K562 (cell line): ENCODE data around the gene RMC1. TPM values are rescaled to one million over a fixed set of nuclear protein-coding genes. Genes with fewer than 3 reads are reported as not detected.

Experiments used
- ARID1B ChIP-seq: fragments of 450-650 bp; IDR thresholded peaks from 2 replicates; pipeline ENCODE4 v1.6.1; 2016; ENCODE audit warnings: antibody characterized with exemption, mild to moderate bottlenecking, inconsistent platforms
- ARNT ChIP-seq, 2 experiments: fragments of 450-650 bp; IDR thresholded peaks; 2 replicates each; pipeline ENCODE4 v1.6.1; 2016; ENCODE audit warnings: mild to moderate bottlenecking in 1 of 2
- CGGBP1 ChIP-seq: fragments of 250-450 bp; sonication (Bioruptor Pico); IDR thresholded peaks from 2 replicates; pipeline ENCODE4 v1.9.0; 2021; ENCODE audit warnings: mild to moderate bottlenecking
- CREBBP ChIP-seq: IDR thresholded peaks from one replicate; pipeline ENCODE4 v1.6.1; 2012; ENCODE audit warnings: low read depth, mild to moderate bottlenecking, control low read depth, inconsistent platforms, low read length
- CREM ChIP-seq: IDR thresholded peaks from 2 replicates; pipeline ENCODE4 v1.6.1; 2014; ENCODE audit warnings: antibody characterized with exemption, low read depth
- FOXK2 ChIP-seq, 2 experiments: fragments of 450-650 bp; IDR thresholded peaks in 1 of 2; conservative IDR thresholded peaks in 1 of 2; 2 replicates each; pipeline ENCODE4 v1.6.1; 2016; ENCODE audit warnings: low read depth in 2 of 2, mild to moderate bottlenecking in 1 of 2
- HDAC1 ChIP-seq, 2 experiments: fragments of 450-650 bp; IDR thresholded peaks; 2 replicates each; pipeline ENCODE4 v1.6.1; 2016 to 2017; ENCODE audit warnings: inconsistent platforms in 1 of 2, mild to moderate bottlenecking in 1 of 2, moderate library complexity in 1 of 2
- HINFP ChIP-seq: fragments of 450-650 bp; conservative IDR thresholded peaks from 2 replicates; pipeline ENCODE4 v1.6.1; 2016; ENCODE audit warnings: missing genetic modification characterization, low read depth, mild to moderate bottlenecking, control low read depth, missing compliant biosample characterization
- HMGN3 ChIP-seq: IDR thresholded peaks from 2 replicates; pipeline ENCODE4 v1.6.1; 2011; ENCODE audit warnings: borderline replicate concordance, low read depth, mild to moderate bottlenecking, mixed read lengths, low read length; ENCODE audit not compliant: insufficient read length; ENCODE audit errors: extremely low read depth
- JUN ChIP-seq, 2 experiments: sonication (generic) in 1 of 2; formaldehyde crosslinking in 1 of 2; IDR thresholded peaks; 2 replicates each; pipeline versions ENCODE4 v1.6.1 to v1.8.0; 2012 to 2022; ENCODE audit warnings: borderline replicate concordance in 2 of 2, mild to moderate bottlenecking in 2 of 2, improper control_type of control experiment in 1 of 2, low read depth in 1 of 2, low read length in 1 of 2, missing genetic modification reagents in 1 of 2
- JUND ChIP-seq, 2 experiments: IDR thresholded peaks; 2 replicates in 1 of 2; 3 replicates in 1 of 2; pipeline ENCODE4 v1.6.1; 2011; ENCODE audit warnings: borderline replicate concordance in 2 of 2, low read depth in 2 of 2, low read length in 2 of 2, improper control_type of control experiment in 1 of 2, missing biosample characterization in 1 of 2, missing genetic modification characterization in 1 of 2, missing genetic modification reagents in 1 of 2
- MAFK ChIP-seq: IDR thresholded peaks from 2 replicates; pipeline ENCODE4 v1.6.1; 2011; ENCODE audit warnings: low read length, improper control_type of control experiment
- MIER1 ChIP-seq: fragments of 450-650 bp; IDR thresholded peaks from 2 replicates; pipeline ENCODE4 v1.6.1; 2016; ENCODE audit warnings: antibody characterized with exemption, mild to moderate bottlenecking, low read depth
- MTA1 ChIP-seq: fragments of 450-650 bp; IDR thresholded peaks from 2 replicates; pipeline ENCODE4 v1.6.1; 2017; ENCODE audit warnings: borderline replicate concordance
- MTA2 ChIP-seq: fragments of 450-650 bp; IDR thresholded peaks from 2 replicates; pipeline ENCODE4 v1.6.1; 2016; ENCODE audit warnings: low read depth
- PHB2 ChIP-seq: fragments of 450-650 bp; IDR thresholded peaks from 2 replicates; pipeline ENCODE4 v1.6.1; 2017; ENCODE audit warnings: low read depth
- PKNOX1 ChIP-seq: fragments of 450-650 bp; IDR thresholded peaks from 2 replicates; pipeline ENCODE4 v1.6.1; 2016
- PURB ChIP-seq: sonication (generic); formaldehyde crosslinking; IDR thresholded peaks from 2 replicates; pipeline ENCODE4 v1.9.0; 2021; ENCODE audit warnings: low read depth, mild to moderate bottlenecking, missing genetic modification reagents
- SMARCA4 ChIP-seq: fragments of 450-650 bp; IDR thresholded peaks from 2 replicates; pipeline ENCODE4 v1.6.1; 2016
- SMARCE1 ChIP-seq: fragments of 450-650 bp; IDR thresholded peaks from 2 replicates; pipeline ENCODE4 v1.7.1; 2016; ENCODE audit warnings: mild to moderate bottlenecking
- TCFL5 ChIP-seq: fragments of 250-450 bp; sonication (Bioruptor Pico); conservative IDR thresholded peaks from 2 replicates; pipeline ENCODE4 v1.6.1; 2021; ENCODE audit warnings: mild to moderate bottlenecking, moderate library complexity, matching md5 sums
- TEAD4 ChIP-seq, 2 experiments: sonication (generic) in 1 of 2; formaldehyde crosslinking in 1 of 2; IDR thresholded peaks; 2 replicates each; pipeline versions ENCODE4 v1.6.1 to v1.8.0; 2012 to 2022; ENCODE audit warnings: borderline replicate concordance in 1 of 2, inconsistent platforms in 1 of 2, low read length in 1 of 2, mild to moderate bottlenecking in 1 of 2, missing genetic modification reagents in 1 of 2
- ZBTB2 ChIP-seq: fragments of 450-650 bp; IDR thresholded peaks from 2 replicates; pipeline ENCODE4 v1.6.1; 2016; ENCODE audit warnings: antibody characterized with exemption
- ZEB2 ChIP-seq: fragments of 450-650 bp; IDR thresholded peaks from 2 replicates; pipeline ENCODE4 v1.6.1; 2016
- ZNF316 ChIP-seq: fragments of 450-650 bp; IDR thresholded peaks from 2 replicates; pipeline ENCODE4 v1.6.1; 2016
- ZNF384 ChIP-seq: IDR thresholded peaks from 2 replicates; pipeline ENCODE4 v1.6.1; 2012; ENCODE audit warnings: low read depth, low read length, improper control_type of control experiment
- ZNF668 ChIP-seq: fragments of 250-450 bp; sonication (Bioruptor Pico); IDR thresholded peaks from 2 replicates; pipeline ENCODE4 v1.8.0; 2022; ENCODE audit warnings: mild to moderate bottlenecking, inconsistent platforms
- polyA plus RNA-seq, 8 experiments: library from polyadenylated mRNA; depleted of rRNA in 4 of 8; stranded (reverse) in 5 of 8; unstranded in 3 of 8; fragments of >200 nt; fragmentation: Nextera tagmentation in 2 of 8; fragmentation: Illumina TruSeq in 1 of 8; extraction: Ambion mirVana in 2 of 8; extraction: Trizol in 1 of 8; gene quantifications; 2 replicates each; pipeline versions ENCODE4 v1.2.1 to v1.2.3, GENCODE V29; 2011 to 2014; ENCODE audit warnings: inconsistent platforms in 1 of 8, missing spikeins in 1 of 8
- total RNA-seq, 7 experiments: library from RNA; depleted of rRNA in 6 of 7; stranded (reverse); fragments of >200 nt in 6 of 7; fragmentation: Illumina TruSeq in 2 of 7; extraction: Trizol in 2 of 7; gene quantifications; 2 replicates each; pipeline versions ENCODE4 v1.2.1 to v1.2.3, GENCODE V29; 2011 to 2021; ENCODE audit warnings: low replicate concordance in 1 of 7

Gene RMC1
- total and polyA plus RNA-seq, 9 of the 15 experiments (the other 6 are each of a cell fraction or from before 2014, with no cell fraction given), result 7.5 to 42.4 (median 35.5) TPM

- TF ChIP-seq TEAD4 (IDR thresholded peaks at IDR 0.05; ENCODE audit: low read length), result 0 out of 2 replicates have a peak, but pooled peaks have one; percentile 23
- TF ChIP-seq TEAD4 (CRISPR knock-in tag; IDR thresholded peaks at IDR 0.05; ENCODE audit: borderline replicate concordance), result no peak
- TF ChIP-seq HMGN3, result no peak
- no peak for TF ChIP-seq CGGBP1 (CRISPR knock-in tag)
- TF ChIP-seq SMARCA4, result peak; percentile 86
- peak; percentile 79; the same call in 1 of the 2 replicates for TF ChIP-seq ZNF316
- peak; percentile 96 for TF ChIP-seq JUND (IDR thresholded peaks at IDR 0.05; ENCODE audit: borderline replicate concordance, low read depth, low read length)
- TF ChIP-seq JUND (tag; IDR thresholded peaks at IDR 0.05; ENCODE audit: borderline replicate concordance, low read depth, low read length), result peak; percentile 98
- peak; percentile 68; the same call in 1 of the 2 replicates for TF ChIP-seq MAFK
- no peak for TF ChIP-seq HINFP (tag)
- TF ChIP-seq MTA2, result no peak
- TF ChIP-seq ZNF668 (CRISPR knock-in tag), result no peak
- TF ChIP-seq CREBBP, result no peak
- no peak for TF ChIP-seq FOXK2 (conservative IDR thresholded peaks at IDR 0.05 in 1 of 2, IDR thresholded peaks at IDR 0.05 in 1 of 2; ENCODE audit: low read depth in 2 of 2)
- TF ChIP-seq MTA1, result 0 out of 2 replicates have a peak, but pooled peaks have one; percentile 33
- peak; percentile 23; the same call in 1 of the 2 replicates for TF ChIP-seq CREM
- TF ChIP-seq ZNF384, result peak; percentile 86
- peak; percentile 83 for TF ChIP-seq SMARCE1
- TF ChIP-seq JUN (IDR thresholded peaks at IDR 0.05; ENCODE audit: borderline replicate concordance, low read depth, low read length), result peak; percentile 93
- no peak for TF ChIP-seq JUN (CRISPR knock-in tag; IDR thresholded peaks at IDR 0.05; ENCODE audit: borderline replicate concordance)
- peak; percentile 76 for TF ChIP-seq ARID1B
- peak in 1 of 2 experiments; percentile 43; a peak in 1 of 4 replicates for TF ChIP-seq HDAC1 (IDR thresholded peaks at IDR 0.05)
- TF ChIP-seq PURB (CRISPR knock-in tag), result no peak
- TF ChIP-seq PHB2, result no peak
- no peak for TF ChIP-seq MIER1
- 0 out of 4 replicates have a peak, but pooled peaks of 1 of the 2 experiments have one; percentile 27 for TF ChIP-seq ARNT (IDR thresholded peaks at IDR 0.05)
- peak; percentile 95 for TF ChIP-seq ZEB2
- TF ChIP-seq TCFL5 (CRISPR knock-in tag), result no peak
- TF ChIP-seq ZBTB2, result no peak
- TF ChIP-seq PKNOX1, result peak; percentile 72
Observed at GRCh38 chr18:23529604-23530003, 26.3 kb downstream of the RMC1 start (continued).
